ENCODE results near the gene AMACR. TPM values are rescaled to one million over a fixed set of nuclear protein-coding genes. Genes with fewer than 3 reads are reported as not detected.
A peak's percentile ranks its signal among the peaks of the same experiment; 100 is the strongest.

The AMACR gene
- total and polyA plus RNA-seq, 9 of the 15 experiments (the other 6 are each of a cell fraction or from before 2014, with no cell fraction given) = 0.72 to 4.6 (median 4.0) TPM

DNA sequence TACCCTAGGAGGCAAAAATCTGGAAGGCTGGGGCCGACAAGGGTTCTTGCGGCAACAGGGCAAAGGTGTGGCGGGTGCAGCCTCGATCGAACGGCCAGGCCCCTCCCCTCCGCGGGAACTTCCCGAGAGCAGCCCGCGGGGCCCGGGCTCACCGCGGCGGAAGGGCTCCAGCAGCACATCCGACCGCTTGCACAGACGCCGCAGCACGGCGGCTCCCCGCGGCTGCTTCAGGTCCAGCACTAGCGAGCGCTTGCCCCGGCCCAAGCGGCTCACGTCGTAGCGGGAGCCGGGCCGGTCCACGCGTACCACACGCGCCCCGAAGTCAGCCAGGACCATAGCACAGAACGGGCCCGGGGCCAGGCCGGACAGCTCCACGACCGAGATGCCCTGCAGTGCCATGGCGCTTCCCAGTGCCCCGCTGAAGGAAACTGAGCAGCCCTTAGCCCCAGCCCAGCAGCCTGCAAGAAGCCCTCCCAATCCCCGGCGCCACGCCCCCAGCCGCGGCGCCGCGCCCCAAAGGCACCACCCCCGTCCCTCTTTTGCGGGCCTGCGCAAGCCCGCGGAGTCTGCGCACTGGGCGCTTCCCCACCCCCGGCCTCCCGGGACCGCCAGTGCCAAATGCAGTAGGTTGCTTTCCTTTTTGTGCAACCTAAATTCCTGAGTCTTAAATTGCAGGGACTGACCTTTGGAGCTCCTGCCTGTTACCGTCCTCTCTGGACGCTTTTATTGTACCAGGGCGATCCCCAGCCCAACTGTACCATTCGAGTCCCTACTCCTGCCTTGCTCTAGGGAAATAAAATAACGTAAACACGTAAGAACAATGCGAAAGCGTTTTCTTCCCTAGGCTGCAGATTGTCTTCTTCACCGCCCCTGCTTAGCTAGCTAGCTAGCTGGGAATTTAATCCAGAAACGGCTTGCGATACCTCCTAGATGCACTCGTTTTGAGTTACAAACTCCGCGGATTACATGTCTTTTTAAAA is at the start of gene AMACR (continued):
- TF ChIP-seq, protein P1, sequence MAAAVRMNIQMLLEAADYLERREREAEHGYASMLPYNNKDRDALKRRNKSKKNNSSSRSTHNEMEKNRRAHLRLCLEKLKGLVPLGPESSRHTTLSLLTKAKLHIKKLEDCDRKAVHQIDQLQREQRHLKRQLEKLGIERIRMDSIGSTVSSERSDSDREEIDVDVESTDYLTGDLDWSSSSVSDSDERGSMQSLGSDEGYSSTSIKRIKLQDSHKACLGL (CRISPR knock-in tag; IDR thresholded peaks at IDR 0.05; ENCODE audit: borderline replicate concordance, poor library complexity, severe bottlenecking) = no peak
- TF ChIP-seq SMAD2 (IDR thresholded peaks at IDR 0.05; ENCODE audit: low read depth, low read length) = no peak
- no peak for TF ChIP-seq ZNF561 (CRISPR knock-in tag; conservative IDR thresholded peaks at IDR 0.05)
- TF ChIP-seq CCNT2 (IDR thresholded peaks at IDR 0.05; ENCODE audit: borderline replicate concordance, extremely low read depth, insufficient read length, low read depth, low read length) = peak; percentile 86
- peak; percentile 94 for TF ChIP-seq MGA (IDR thresholded peaks at IDR 0.05)
- no peak for TF ChIP-seq E4F1 (CRISPR knock-in tag; IDR thresholded peaks at IDR 0.05; ENCODE audit: borderline replicate concordance)
- TF ChIP-seq ZNF282 (CRISPR knock-in tag; IDR thresholded peaks at IDR 0.05) = no peak
- TF ChIP-seq PHB2 (IDR thresholded peaks at IDR 0.05; ENCODE audit: low read depth) = no peak
- TF ChIP-seq RBM25 (IDR thresholded peaks at IDR 0.05; ENCODE audit: low read depth, low read length, severe bottlenecking) = no peak
- peak; percentile 88 for TF ChIP-seq KDM5B (IDR thresholded peaks at IDR 0.05; ENCODE audit: insufficient replicate concordance, low read depth, low read length)

Data from K562 (cell line).